HG02943 (cell line): ENCODE data around the gene KDM4B.

Experiments used
- ATAC-seq: cut with Tn5 transposase; IDR thresholded peaks from one replicate; pipeline ENCODE4 v1.9.1; 2021; ENCODE audit warnings: mild to moderate bottlenecking, low read depth, moderate library complexity; ENCODE audit not compliant: unreplicated experiment

The KDM4B gene

GRCh38 chr19:5143471-5144411 is 174.8 kb downstream of the KDM4B start:
- ATAC-seq, result no peak

- ATAC-seq, result no peak
These were observed 175.7 kb downstream of the KDM4B start for GRCh38 chr19:5144545-5145179.

GRCh38 chr19:5145521-5146511 is 176.9 kb downstream of the KDM4B start:
- ATAC-seq, result no peak

GRCh38 chr19:5147074-5147977 is 178.4 kb downstream of the KDM4B start:
- ATAC-seq, result no peak

- ATAC-seq, result no peak
These were observed 179.3 kb downstream of the KDM4B start for GRCh38 chr19:5147978-5148793.

- ATAC-seq, result no peak
These were observed 179.9 kb downstream of the KDM4B start for GRCh38 chr19:5148794-5149190.

GRCh38 chr19:5149508-5149907 is 180.6 kb downstream of the KDM4B start:
- no peak for ATAC-seq

- ATAC-seq, result no peak
These were observed 181.3 kb downstream of the KDM4B start for GRCh38 chr19:5149932-5150901.

- no peak for ATAC-seq
These were observed 182.2 kb downstream of the KDM4B start for GRCh38 chr19:5150902-5151741.

- no peak for ATAC-seq
These were observed 183.3 kb downstream of the KDM4B start for GRCh38 chr19:5152013-5152763.

GRCh38 chr19:5152767-5153532 is 184.0 kb downstream of the KDM4B start:
- no peak for ATAC-seq

GRCh38 chr19:5153601-5154128 is 184.8 kb downstream of the KDM4B start:
- no peak for ATAC-seq

GRCh38 chr19:5154129-5154798 is 185.4 kb downstream of the KDM4B start:
- ATAC-seq, result no peak

- no peak for ATAC-seq
These were observed 186.0 kb downstream of the KDM4B start for GRCh38 chr19:5154799-5155426.
